HG02885 (cell line): ENCODE measurements around the gene MARCHF9.
"Not testable (repeated sequence)": the region's sequence is repeated elsewhere in the genome, so short reads cannot be mapped to it uniquely, and the experiment has no call there.

Source experiments
- ATAC-seq: cut with Tn5 transposase; IDR thresholded peaks from one replicate; pipeline ENCODE4 v1.9.1; 2021; ENCODE audit warnings: mild to moderate bottlenecking; ENCODE audit not compliant: unreplicated experiment, poor library complexity

The MARCHF9 gene, protein sequence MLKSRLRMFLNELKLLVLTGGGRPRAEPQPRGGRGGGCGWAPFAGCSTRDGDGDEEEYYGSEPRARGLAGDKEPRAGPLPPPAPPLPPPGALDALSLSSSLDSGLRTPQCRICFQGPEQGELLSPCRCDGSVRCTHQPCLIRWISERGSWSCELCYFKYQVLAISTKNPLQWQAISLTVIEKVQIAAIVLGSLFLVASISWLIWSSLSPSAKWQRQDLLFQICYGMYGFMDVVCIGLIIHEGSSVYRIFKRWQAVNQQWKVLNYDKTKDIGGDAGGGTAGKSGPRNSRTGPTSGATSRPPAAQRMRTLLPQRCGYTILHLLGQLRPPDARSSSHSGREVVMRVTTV

DNA sequence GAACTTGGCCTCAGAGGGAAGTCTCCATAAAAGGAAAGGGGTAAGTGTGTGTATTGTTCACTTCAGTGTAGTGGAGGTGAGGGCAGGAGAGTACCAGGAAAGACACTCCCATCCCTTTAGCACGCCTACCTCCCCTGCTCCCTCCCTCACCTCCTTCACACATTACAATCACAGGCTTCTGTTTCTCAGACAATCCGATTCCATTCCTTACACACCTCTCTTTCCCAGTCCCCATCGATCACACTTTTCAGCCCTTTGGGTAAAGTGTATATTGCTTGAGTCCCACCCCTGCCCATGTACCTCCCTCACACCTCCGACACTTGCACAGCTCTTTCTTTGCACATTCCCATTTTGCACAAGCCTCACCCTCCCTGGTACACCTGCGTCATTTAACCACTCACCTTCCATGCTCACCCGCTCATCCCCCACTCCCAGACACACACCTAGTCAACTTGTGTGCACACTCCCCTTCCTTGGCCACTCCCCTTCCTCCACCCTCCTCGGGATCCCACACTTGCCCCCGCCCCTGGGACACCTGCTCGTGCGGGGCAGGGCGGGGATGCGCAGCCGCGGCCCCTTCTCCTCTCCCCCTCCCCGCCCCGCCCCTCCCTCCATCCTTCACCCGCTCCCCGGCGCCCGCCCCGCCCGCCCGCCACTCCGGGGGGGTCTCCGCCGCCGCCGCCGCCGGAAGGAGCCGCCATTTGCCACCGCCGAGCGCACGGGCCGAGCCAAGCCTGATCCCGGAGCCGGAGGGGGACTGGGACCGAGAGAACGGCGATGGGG is at the start of gene MARCHF9:
TSS of gene MARCHF9 (plus strand) at position 693 of the 783 bp plus-strand sequence. CDS start 426 bp downstream, outside the sequence.
- ATAC-seq: peak; percentile 46

DNA sequence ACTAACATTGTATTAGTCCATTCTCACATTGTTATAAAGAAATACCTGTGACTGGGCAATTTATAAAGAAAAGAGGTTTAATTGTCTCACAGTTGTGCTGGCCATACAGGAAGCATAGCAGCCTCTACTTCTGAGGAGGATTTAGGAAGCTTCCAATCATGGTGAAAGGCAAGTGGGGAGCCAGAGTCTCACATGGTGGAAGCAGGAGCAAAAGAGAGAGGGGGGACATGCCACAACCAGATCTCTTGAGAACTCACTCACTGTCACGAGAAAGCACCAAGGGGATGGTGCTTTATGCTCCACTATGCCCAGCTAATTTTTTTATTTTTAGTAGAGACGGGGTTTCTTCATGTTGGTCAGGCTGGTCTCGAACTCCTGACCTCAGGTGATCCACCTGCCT is 47.7 kb upstream of the MARCHF9 start:
- ATAC-seq: no peak

DNA sequence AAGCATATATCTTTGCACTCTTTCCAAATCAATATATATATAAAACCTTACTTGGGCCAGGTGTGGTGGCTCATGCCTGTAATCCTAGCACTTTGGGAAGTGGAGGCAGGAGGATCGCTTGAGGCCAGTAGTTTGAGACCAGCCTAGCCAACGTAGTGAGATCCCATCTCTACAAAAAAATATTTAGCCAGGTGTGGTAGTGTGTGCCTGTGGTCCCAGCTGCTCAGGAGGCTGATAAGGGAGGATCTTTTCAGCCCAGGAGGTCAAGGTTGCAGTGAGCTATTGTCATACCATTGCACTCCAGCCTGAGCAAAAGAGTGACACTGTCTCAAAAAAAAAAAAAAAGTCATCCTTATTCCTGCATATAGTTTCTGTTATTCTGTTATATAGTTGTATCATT is 46.6 kb upstream of the MARCHF9 start:
- no peak for ATAC-seq

DNA sequence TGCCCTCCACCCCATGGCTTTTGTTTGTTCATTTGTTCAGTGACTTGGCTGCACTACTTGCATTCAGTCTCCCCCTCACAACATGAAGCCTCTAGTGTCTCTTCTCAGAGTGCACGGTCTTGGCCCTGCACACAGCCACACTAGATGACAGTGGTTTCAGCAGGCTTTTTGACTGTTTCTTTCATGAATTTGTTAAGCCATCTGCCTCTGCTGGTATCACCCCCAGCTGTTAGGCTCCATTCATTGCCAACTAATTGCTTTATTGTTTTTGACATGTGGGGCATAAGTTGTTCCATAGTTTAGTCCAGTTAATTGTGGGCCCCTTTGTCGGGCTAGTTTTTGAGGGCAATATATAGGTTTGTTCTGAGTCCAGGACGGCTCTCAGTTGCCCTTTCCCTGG is 42.2 kb upstream of the MARCHF9 start:
- ATAC-seq: no peak

DNA sequence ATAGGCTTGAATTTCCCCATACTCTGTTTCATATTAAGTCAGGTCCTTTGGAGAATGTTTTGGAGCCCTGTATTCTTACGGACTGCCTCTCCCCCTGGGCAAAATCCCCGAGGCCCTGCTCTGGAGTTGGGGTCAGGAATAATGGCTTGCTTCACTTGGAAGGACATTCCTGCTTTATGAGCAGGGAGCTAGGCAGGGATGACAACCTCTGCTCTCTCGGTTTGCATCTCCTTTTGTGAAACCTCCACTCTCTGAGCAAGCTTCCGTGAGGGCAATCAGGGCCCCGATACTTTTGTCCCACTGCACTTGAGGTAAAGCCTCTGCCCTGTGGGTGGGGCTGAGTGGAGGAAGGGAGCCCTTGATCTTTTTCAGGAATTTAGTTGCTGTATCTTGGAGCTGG is 41.7 kb upstream of the MARCHF9 start:
- no peak for ATAC-seq

DNA sequence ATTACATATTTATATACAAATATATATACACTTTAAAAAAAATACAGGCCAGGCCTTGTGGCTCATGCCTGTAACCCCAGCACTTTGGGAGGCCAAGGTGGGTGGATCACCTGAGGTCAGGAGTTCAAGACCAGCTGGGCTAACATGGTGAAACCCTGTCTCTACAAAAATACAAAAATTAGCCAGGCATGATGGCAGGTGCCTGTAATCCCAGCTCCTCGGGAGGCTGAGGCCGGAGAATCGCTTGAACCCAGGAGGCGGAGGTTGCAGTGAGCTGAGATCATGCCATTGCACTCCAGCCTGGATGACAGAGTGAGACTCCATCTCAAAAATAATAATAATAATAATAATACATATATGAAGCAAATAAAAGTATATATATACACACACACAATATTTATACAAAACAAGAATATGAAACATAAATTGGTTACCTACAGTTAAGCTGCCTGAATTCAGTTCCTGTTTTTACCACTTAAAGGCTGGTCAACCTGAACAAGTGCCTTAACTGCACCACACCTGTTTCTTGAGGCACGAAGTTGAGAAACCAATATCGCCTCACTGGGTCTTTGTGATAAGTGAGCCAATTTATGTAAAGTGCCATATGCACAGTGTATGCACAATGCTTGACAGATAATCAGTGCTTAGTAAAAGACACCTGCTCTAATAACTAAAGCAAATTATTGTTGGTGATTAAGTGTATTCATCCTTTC is 39.7 kb upstream of the MARCHF9 start:
- not testable (repeated sequence) for ATAC-seq

DNA sequence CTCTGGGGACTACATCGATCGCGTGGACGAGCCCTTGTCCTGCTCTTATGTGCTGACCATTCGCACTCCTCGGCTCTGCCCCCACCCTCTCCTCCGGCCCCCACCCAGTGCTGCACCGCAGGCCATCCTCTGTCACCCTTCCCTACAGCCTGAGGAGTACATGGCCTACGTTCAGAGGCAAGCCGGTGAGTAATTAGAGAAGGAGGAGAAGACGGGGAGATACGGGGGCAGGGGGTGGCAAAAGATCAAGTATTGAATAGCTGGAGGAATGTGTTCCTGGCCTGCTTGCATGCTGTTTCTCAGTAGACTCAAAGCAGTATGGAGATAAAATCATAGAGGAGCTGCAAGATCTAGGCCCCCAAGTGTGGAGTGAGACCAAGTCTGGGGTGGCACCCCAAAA is 39.1 kb upstream of the MARCHF9 start:
- no peak for ATAC-seq

DNA sequence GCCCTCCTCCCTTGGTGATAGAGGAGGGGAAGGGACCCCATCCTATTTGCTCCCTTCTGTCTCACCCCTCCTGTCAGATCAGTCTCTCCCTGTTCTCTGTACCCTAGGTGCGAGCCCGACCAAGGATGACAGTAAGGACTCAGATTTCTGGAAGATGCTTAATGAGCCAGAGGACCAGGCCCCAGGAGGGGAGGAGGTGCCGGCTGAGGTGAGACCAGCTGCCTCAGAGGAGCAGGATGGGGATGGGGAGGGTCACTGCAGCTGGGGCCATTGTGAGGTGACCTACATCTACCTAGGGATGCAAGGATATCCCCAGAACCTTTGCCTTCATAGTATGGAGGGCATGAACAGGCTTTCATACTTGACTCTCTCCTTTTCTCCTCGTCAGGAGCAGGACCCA is 38.6 kb upstream of the MARCHF9 start:
- ATAC-seq: no peak

DNA sequence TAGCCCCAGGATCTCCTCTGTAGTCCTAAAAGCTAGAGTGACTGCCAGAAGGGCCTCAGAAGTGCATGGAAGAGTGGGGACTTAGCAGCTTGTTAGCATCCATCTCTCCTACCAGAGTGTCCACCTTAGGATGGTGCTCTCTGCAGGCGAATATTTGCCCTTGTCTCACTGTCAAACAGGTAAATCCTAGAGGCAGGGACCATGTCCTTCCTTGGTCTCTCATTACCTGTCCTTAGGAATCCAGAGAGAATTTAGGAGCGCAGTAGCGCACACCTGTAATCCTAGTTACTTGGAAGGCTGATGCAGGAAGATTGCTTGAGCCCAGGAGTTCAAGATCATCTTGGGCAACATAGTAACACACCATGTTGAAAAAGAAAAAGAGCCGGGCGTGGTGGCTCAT is 37.8 kb upstream of the MARCHF9 start:
- ATAC-seq: no peak

DNA sequence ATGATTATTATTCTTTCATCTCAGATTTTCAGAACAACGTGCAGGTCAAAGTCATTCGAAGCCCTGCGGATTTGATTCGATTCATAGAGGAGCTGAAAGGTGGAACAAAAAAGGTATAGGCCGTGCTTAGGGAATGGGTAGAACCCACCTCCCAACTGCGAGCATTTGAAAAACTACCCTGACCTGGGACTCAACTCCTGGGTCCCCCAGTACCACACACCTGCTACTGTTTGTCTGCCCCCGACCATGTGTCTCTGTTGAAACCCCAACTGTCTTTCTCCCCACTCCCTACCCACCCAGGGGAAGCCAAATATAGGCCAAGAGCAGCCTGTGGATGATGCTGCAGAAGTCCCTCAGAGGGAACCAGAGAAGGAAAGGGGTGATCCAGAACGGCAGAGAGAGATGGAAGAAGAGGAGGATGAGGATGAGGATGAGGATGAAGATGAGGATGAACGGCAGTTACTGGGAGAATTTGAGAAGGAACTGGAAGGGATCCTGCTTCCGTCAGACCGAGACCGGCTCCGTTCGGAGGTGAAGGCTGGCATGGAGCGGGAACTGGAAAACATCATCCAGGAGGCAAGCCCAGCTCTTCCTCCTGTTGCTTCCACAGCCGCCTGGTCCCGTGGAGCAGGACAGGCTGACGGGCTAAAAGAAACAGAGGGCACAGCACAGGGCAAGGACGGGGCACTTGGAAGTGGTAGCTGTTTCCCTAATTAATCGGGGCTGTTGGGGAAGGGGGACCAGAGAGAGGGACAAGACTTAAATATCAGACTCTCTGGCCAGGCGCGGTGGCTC is 36.9 kb upstream of the MARCHF9 start:
- ATAC-seq: no peak

DNA sequence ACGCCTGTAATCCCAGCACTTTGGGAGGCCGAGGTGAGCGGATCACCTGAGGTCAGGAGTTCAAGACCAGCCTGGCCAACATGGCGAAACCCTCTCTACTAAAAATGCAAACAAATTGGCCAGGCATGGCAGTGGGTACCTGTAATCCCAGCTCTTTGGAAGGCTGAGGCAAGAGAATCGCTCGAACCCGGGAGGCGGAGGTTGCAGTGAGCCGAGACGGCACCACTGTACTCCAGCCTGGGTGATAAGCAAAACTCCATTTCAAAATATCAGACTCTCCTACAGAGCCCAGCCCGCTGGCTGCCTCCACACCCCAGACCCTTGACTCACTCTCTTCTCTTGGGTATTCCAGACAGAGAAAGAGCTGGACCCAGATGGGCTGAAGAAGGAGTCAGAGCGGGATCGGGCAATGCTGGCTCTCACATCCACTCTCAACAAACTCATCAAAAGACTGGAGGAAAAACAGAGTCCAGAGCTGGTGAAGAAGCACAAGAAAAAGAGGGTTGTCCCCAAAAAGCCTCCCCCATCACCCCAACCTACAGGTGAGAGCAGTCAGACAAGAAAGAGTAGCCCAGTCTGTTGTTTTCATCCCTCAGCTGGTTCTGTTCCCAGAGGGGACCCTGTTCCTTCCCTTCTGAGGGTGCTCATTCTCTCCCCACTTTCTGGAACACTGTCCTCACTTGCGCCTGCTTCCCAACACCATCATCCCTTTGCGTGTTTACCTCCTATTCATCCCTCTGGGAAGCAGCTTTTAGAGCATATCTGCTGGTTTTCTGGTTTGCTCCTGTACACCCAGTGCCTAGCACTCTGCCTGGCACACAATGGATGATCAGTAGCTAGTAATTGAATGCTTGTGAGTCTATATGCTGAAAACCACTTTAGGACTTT is 36.0 kb upstream of the MARCHF9 start:
- ATAC-seq: no peak

DNA sequence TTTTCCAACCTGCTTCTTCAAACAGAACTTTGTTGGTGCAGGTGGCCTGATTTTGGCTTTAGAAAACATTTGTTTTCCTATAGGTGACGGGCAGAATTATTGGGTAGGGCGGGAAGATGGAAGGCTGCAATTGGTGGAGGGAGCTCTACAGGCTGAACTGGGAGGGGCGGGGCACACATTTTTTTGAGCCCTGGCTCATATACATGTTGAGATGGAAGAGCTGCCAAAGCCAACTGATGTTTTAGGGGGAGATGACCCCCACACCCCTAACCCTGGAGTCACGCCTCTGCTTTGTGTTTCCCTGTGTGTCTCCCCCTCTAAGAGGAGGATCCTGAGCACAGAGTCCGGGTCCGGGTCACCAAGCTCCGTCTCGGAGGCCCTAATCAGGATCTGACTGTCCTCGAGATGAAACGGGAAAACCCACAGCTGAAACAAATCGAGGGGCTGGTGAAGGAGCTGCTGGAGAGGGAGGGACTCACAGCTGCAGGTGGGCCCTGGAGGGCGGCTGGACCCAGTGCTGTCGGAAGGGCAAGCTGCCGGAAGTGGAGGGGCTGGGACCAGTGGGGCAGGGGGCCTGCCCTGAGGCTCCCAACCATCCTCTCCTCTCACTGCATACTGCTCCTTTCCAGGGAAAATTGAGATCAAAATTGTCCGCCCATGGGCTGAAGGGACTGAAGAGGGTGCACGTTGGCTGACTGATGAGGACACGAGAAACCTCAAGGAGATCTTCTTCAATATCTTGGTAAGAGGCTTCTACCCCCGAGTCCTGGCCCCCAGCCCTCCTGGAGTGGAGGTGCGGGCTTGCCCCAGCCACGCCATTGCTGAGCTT is 34.9 kb upstream of the MARCHF9 start:
- ATAC-seq: no peak

DNA sequence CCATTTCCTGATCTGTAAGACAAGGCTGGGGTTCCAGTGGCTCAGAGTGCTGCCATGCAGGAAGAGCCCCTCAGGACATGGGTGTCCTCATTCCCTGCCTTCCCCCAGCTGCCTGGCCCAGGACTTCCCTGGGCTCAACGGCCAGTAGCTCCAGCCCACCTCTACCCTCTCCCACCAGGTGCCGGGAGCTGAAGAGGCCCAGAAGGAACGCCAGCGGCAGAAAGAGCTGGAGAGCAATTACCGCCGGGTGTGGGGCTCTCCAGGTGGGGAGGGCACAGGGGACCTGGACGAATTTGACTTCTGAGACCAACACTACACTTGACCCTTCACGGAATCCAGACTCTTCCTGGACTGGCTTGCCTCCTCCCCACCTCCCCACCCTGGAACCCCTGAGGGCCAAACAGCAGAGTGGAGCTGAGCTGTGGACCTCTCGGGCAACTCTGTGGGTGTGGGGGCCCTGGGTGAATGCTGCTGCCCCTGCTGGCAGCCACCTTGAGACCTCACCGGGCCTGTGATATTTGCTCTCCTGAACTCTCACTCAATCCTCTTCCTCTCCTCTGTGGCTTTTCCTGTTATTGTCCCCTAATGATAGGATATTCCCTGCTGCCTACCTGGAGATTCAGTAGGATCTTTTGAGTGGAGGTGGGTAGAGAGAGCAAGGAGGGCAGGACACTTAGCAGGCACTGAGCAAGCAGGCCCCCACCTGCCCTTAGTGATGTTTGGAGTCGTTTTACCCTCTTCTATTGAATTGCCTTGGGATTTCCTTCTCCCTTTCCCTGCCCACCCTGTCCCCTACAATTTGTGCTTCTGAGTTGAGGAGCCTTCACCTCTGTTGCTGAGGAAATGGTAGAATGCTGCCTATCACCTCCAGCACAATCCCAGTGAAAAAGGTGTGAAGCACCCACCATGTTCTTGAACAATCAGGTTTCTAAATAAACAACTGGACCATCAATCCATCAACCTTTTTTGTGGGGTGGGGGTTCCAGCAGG is 34.0 kb upstream of the MARCHF9 start:
- ATAC-seq: no peak

DNA sequence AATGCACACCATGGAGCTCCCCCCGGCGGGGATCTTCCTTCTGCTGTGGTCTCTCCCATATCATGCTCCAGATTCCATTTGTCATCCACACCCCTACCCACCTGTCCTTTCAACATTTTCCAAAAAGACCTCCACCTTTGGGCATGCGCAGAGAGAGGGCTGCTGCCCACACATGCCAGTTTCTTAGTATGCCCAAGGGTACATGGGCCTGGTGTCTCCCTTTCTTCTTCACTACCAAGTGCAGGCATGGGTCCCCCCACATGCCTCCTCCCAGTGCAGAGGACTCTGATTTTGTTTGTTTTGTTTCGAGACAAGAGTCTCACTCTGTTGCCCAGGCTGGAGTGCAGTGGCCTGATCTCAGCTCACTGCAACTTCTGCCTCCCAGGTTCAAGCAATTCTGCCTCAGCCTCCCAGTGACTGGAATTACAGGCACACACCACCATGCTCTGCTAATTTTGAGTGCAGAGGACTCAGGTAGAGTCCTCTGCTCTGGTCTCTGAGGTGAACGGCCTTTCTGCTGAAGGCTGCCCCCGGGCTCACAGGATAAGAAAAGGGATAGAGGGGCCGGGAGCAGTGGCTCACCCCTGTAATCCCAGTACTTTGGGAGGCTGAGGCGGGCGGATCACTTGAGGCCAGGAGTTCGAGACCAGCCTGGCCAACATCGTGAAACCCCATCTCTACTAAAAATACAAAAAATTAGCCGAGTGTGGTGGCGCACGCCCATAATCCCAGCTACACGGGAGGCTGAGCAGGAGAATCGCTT is 32.9 kb upstream of the MARCHF9 start:
- not testable (repeated sequence) for ATAC-seq

DNA sequence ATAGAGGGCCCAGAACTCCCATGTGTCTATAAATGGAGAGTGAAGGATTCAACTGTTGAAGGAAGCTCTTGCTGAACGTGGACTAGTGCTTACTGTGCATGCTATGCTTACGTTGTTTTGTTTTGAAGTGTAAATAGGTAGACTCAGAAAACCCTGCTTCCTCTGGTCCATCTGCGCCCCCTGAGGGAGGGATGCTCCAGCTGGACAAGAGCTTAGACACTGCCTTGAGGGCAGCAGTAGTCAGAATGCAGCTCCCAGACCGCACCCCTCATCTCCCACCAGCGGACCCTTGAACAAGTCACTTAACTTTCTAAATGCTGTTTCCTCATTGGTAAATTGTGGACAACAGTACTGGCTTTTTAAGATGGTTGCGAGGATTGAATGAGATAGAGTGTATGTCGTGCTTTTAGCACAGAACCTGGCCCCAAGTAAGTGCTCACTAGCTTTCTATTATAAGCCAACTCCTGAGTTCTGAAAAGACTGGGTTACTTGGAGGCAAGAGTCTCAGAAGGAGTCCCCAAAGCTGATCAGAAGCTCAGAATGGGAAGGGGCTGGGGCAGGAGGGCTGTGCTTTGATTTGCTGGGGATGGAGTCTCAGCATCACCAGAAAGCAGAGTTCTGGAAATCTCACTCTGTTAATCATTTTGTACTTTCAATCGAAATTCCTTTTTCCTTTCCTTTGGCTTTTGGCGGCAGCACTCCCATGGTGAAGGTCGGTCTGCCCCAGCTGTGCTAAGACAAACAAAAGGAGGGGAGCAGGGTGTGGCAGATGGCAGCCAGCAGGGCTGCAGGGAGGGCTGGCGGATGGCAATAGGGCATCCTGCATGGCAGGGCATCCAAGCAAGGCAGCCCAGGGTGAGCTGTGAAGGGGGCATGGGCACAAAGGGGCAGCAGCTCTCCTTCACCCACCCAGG is 31.9 kb upstream of the MARCHF9 start:
- no peak for ATAC-seq

DNA sequence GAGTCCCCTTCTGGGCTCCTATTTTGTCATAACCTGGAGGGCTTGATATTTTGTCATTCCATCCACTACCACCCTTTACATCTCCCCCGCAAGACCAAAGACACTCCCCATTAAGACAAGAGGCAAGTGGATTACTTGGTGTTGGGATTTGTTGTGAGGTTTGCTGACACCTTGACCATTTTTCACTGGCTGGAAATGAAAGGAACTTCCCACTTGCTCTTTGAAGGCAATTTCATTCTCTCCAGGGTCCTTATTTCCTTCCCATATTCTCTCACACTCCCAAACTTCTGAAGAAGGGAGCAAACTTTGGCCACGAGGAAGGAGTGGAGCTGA is 31.3 kb upstream of the MARCHF9 start:
- no peak for ATAC-seq
